ENCODE measurements around the gene SP110.
A peak's percentile ranks its signal among the peaks of the same experiment; 100 is the strongest.

SP110 gene

GRCh38 chr2:230160112-230160660 lies 59.6 kb downstream of the SP110 start:
- TF ChIP-seq CTCF (conservative IDR thresholded peaks at IDR 0.05; ENCODE audit: low read depth, low read length) = peak; percentile 81
- H3K4me3 ChIP-seq (ENCODE audit: low read depth, low read length) = no peak overlapping the region
- peak; percentile 68 for DNase-seq (ENCODE audit: low read depth)

GRCh38 chr2:230158468-230158867 lies 61.3 kb downstream of the SP110 start:
- H3K4me3 ChIP-seq (ENCODE audit: low read depth, low read length) = no peak overlapping the region
- no peak for DNase-seq (ENCODE audit: low read depth)
- TF ChIP-seq CTCF (conservative IDR thresholded peaks at IDR 0.05; ENCODE audit: low read depth, low read length) = no peak

- H3K4me3 ChIP-seq (ENCODE audit: low read depth, low read length) = no peak overlapping the region
- DNase-seq (ENCODE audit: low read depth) = no peak
- no peak for TF ChIP-seq CTCF (conservative IDR thresholded peaks at IDR 0.05; ENCODE audit: low read depth, low read length)
These were observed 62.7 kb downstream of the SP110 start for GRCh38 chr2:230156782-230157699.

GRCh38 chr2:230155359-230155758 lies 64.4 kb downstream of the SP110 start:
- DNase-seq (ENCODE audit: low read depth) = no peak
- no peak overlapping the region for H3K4me3 ChIP-seq (ENCODE audit: low read depth, low read length)
- no peak for TF ChIP-seq CTCF (conservative IDR thresholded peaks at IDR 0.05; ENCODE audit: low read depth, low read length)

- H3K4me3 ChIP-seq (ENCODE audit: low read depth, low read length) = no peak overlapping the region
- no peak for TF ChIP-seq CTCF (conservative IDR thresholded peaks at IDR 0.05; ENCODE audit: low read depth, low read length)
- peak; percentile 23 for DNase-seq (ENCODE audit: low read depth)
These were observed 66.3 kb downstream of the SP110 start for GRCh38 chr2:230153390-230153976.

- DNase-seq (ENCODE audit: low read depth) = no peak
- no peak for TF ChIP-seq CTCF (conservative IDR thresholded peaks at IDR 0.05; ENCODE audit: low read depth, low read length)
- no peak overlapping the region for H3K4me3 ChIP-seq (ENCODE audit: low read depth, low read length)
These were observed 67.5 kb downstream of the SP110 start for GRCh38 chr2:230152334-230152733.

Measured in choroid plexus epithelial cell (primary cell).